Measurements from ENCODE around the gene VIPR2.
"Not testable (repeated sequence)": the region's sequence is repeated elsewhere in the genome, so short reads cannot be mapped to it uniquely, and the experiment has no call there.

VIPR2 gene

GRCh38 chr7:159144758-159145489 lies at the start of gene VIPR2:
Gene VIPR2 (minus strand): TSS chr7:159144867. CDS start chr7:159144771, 96 bp downstream.
- H3K4me3 ChIP-seq (ENCODE audit: low read depth, low read length), result no peak within 1 kb of the TSS
- H3K4me1 ChIP-seq (ENCODE audit: control insufficient read depth, insufficient read depth, low read length, unreplicated experiment), result no peaks in the 10 kb centered on the region
- H3K79me2 ChIP-seq (ENCODE audit: control insufficient read depth, insufficient read depth, low read length, unreplicated experiment), result no peaks in the 10 kb centered on the region
- H3K27ac ChIP-seq (ENCODE audit: low read depth, low read length), result no peak within 1 kb of the TSS
- H2AFZ ChIP-seq (ENCODE audit: low read length, unreplicated experiment), result no peak within 1 kb of the TSS
- H3K27me3 ChIP-seq (ENCODE audit: insufficient read depth, low read length), result peaks cover 31% of the 10 kb centered on the region
- no peaks in the 10 kb centered on the region for H3K36me3 ChIP-seq (ENCODE audit: insufficient read depth, low read length)

GRCh38 chr7:159193543-159194090 lies 49.0 kb upstream of the VIPR2 start:
- Histone ChIP-seq H3K27me3 (ENCODE audit: insufficient read depth, low read length) (no peaks in the 10 kb centered on the region), H3K27ac (ENCODE audit: low read depth, low read length) (no peak overlapping the region), H3K79me2 (ENCODE audit: control insufficient read depth, insufficient read depth, low read length, unreplicated experiment) (no peaks in the 10 kb centered on the region), H3K4me3 (ENCODE audit: low read depth, low read length) (no peak overlapping the region), H2AFZ (ENCODE audit: low read length, unreplicated experiment) (no peak overlapping the region), H3K4me1 (ENCODE audit: control insufficient read depth, insufficient read depth, low read length, unreplicated experiment) (no peaks in the 10 kb centered on the region), H3K36me3 (ENCODE audit: insufficient read depth, low read length) (no peaks in the 10 kb centered on the region)

- H2AFZ ChIP-seq (ENCODE audit: low read length, unreplicated experiment), result no peak overlapping the region
- H3K79me2 ChIP-seq (ENCODE audit: control insufficient read depth, insufficient read depth, low read length, unreplicated experiment), result no peaks in the 10 kb centered on the region
- no peaks in the 10 kb centered on the region for H3K27me3 ChIP-seq (ENCODE audit: insufficient read depth, low read length)
- H3K4me3 ChIP-seq (ENCODE audit: low read depth, low read length), result no peak overlapping the region
- no peaks in the 10 kb centered on the region for H3K36me3 ChIP-seq (ENCODE audit: insufficient read depth, low read length)
- no peak overlapping the region for H3K27ac ChIP-seq (ENCODE audit: low read depth, low read length)
- no peaks in the 10 kb centered on the region for H3K4me1 ChIP-seq (ENCODE audit: control insufficient read depth, insufficient read depth, low read length, unreplicated experiment)
Measured at GRCh38 chr7:159192725-159193453, 48.2 kb upstream of the VIPR2 start.

- Histone ChIP-seq H3K36me3 (ENCODE audit: insufficient read depth, low read length) (no peaks in the 10 kb centered on the region), H3K27ac (ENCODE audit: low read depth, low read length) (no peak overlapping the region), H3K79me2 (ENCODE audit: control insufficient read depth, insufficient read depth, low read length, unreplicated experiment) (no peaks in the 10 kb centered on the region), H2AFZ (ENCODE audit: low read length, unreplicated experiment) (no peak overlapping the region), H3K4me1 (ENCODE audit: control insufficient read depth, insufficient read depth, low read length, unreplicated experiment) (no peaks in the 10 kb centered on the region), H3K4me3 (ENCODE audit: low read depth, low read length) (no peak overlapping the region), H3K27me3 (ENCODE audit: insufficient read depth, low read length) (no peaks in the 10 kb centered on the region)
Measured at GRCh38 chr7:159192013-159192412, 47.3 kb upstream of the VIPR2 start.

GRCh38 chr7:159191236-159191635 lies 46.6 kb upstream of the VIPR2 start:
- Histone ChIP-seq H3K4me3 (ENCODE audit: low read depth, low read length) (no peak overlapping the region), H3K27me3 (ENCODE audit: insufficient read depth, low read length) (no peaks in the 10 kb centered on the region), H3K27ac (ENCODE audit: low read depth, low read length) (no peak overlapping the region), H3K36me3 (ENCODE audit: insufficient read depth, low read length) (no peaks in the 10 kb centered on the region), H3K79me2 (ENCODE audit: control insufficient read depth, insufficient read depth, low read length, unreplicated experiment) (no peaks in the 10 kb centered on the region), H2AFZ (ENCODE audit: low read length, unreplicated experiment) (no peak overlapping the region), H3K4me1 (ENCODE audit: control insufficient read depth, insufficient read depth, low read length, unreplicated experiment) (no peaks in the 10 kb centered on the region)

GRCh38 chr7:159188011-159188410 lies 43.3 kb upstream of the VIPR2 start:
- Histone ChIP-seq H3K27me3 (ENCODE audit: insufficient read depth, low read length) (no peaks in the 10 kb centered on the region), H3K36me3 (ENCODE audit: insufficient read depth, low read length) (no peaks in the 10 kb centered on the region), H3K4me1 (ENCODE audit: control insufficient read depth, insufficient read depth, low read length, unreplicated experiment) (no peaks in the 10 kb centered on the region), H2AFZ (ENCODE audit: low read length, unreplicated experiment) (no peak overlapping the region), H3K79me2 (ENCODE audit: control insufficient read depth, insufficient read depth, low read length, unreplicated experiment) (no peaks in the 10 kb centered on the region), H3K27ac (ENCODE audit: low read depth, low read length) (no peak overlapping the region), H3K4me3 (ENCODE audit: low read depth, low read length) (no peak overlapping the region)

- H3K27ac ChIP-seq (ENCODE audit: low read depth, low read length), result no peak overlapping the region
- no peaks in the 10 kb centered on the region for H3K79me2 ChIP-seq (ENCODE audit: control insufficient read depth, insufficient read depth, low read length, unreplicated experiment)
- no peaks in the 10 kb centered on the region for H3K4me1 ChIP-seq (ENCODE audit: control insufficient read depth, insufficient read depth, low read length, unreplicated experiment)
- H3K4me3 ChIP-seq (ENCODE audit: low read depth, low read length), result no peak overlapping the region
- no peaks in the 10 kb centered on the region for H3K27me3 ChIP-seq (ENCODE audit: insufficient read depth, low read length)
- H2AFZ ChIP-seq (ENCODE audit: low read length, unreplicated experiment), result no peak overlapping the region
- no peaks in the 10 kb centered on the region for H3K36me3 ChIP-seq (ENCODE audit: insufficient read depth, low read length)
Measured at GRCh38 chr7:159179241-159179640, 34.6 kb upstream of the VIPR2 start.

GRCh38 chr7:159177284-159177953 lies 32.8 kb upstream of the VIPR2 start:
- H3K36me3 ChIP-seq (ENCODE audit: insufficient read depth, low read length), result no peaks in the 10 kb centered on the region
- no peaks in the 10 kb centered on the region for H3K79me2 ChIP-seq (ENCODE audit: control insufficient read depth, insufficient read depth, low read length, unreplicated experiment)
- no peak overlapping the region for H2AFZ ChIP-seq (ENCODE audit: low read length, unreplicated experiment)
- no peak overlapping the region for H3K4me3 ChIP-seq (ENCODE audit: low read depth, low read length)
- no peak overlapping the region for H3K27ac ChIP-seq (ENCODE audit: low read depth, low read length)
- H3K27me3 ChIP-seq (ENCODE audit: insufficient read depth, low read length), result no peaks in the 10 kb centered on the region
- H3K4me1 ChIP-seq (ENCODE audit: control insufficient read depth, insufficient read depth, low read length, unreplicated experiment), result no peaks in the 10 kb centered on the region

GRCh38 chr7:159175792-159176191 lies 31.1 kb upstream of the VIPR2 start:
- H3K27me3 ChIP-seq (ENCODE audit: insufficient read depth, low read length), result no peaks in the 10 kb centered on the region
- H3K27ac ChIP-seq (ENCODE audit: low read depth, low read length), result no peak overlapping the region
- H3K36me3 ChIP-seq (ENCODE audit: insufficient read depth, low read length), result no peaks in the 10 kb centered on the region
- no peaks in the 10 kb centered on the region for H3K4me1 ChIP-seq (ENCODE audit: control insufficient read depth, insufficient read depth, low read length, unreplicated experiment)
- no peaks in the 10 kb centered on the region for H3K79me2 ChIP-seq (ENCODE audit: control insufficient read depth, insufficient read depth, low read length, unreplicated experiment)
- H3K4me3 ChIP-seq (ENCODE audit: low read depth, low read length), result no peak overlapping the region
- H2AFZ ChIP-seq (ENCODE audit: low read length, unreplicated experiment), result no peak overlapping the region

GRCh38 chr7:159175100-159175499 lies 30.4 kb upstream of the VIPR2 start:
- not testable (repeated sequence) for H3K27ac ChIP-seq (ENCODE audit: low read depth, low read length); H2AFZ ChIP-seq (ENCODE audit: low read length, unreplicated experiment); H3K36me3 ChIP-seq (ENCODE audit: insufficient read depth, low read length); H3K4me1 ChIP-seq (ENCODE audit: control insufficient read depth, insufficient read depth, low read length, unreplicated experiment); H3K4me3 ChIP-seq (ENCODE audit: low read depth, low read length); H3K79me2 ChIP-seq (ENCODE audit: control insufficient read depth, insufficient read depth, low read length, unreplicated experiment); H3K27me3 ChIP-seq (ENCODE audit: insufficient read depth, low read length)
